Measurements from ENCODE around the gene EDC3. TPM values are rescaled to one million over a fixed set of nuclear protein-coding genes. Genes with fewer than 3 reads are reported as not detected.
"Not testable (repeated sequence)": the region's sequence is repeated elsewhere in the genome, so short reads cannot be mapped to it uniquely, and the experiment has no call there.

EDC3 gene
- total RNA-seq = 10 to 100 TPM; 20.6 to 36.8 TPM

- TF ChIP-seq CTCF (IDR thresholded peaks at IDR 0.05) (no peak), POLR2AphosphoS5 (IDR thresholded peaks at IDR 0.05) (peak; percentile 97), POLR2A (IDR thresholded peaks at IDR 0.05) (peak; percentile 15)
- under 1% methylated on average over 46 of the region's 46 CpGs for WGBS
Measured at GRCh38 chr15:74695597-74696397, at the start of gene EDC3. EDC3 (minus strand) TSS chr15:74696024; CDS start chr15:74675124, 20,900 bp downstream.

GRCh38 chr15:74742422-74742821, 46.6 kb upstream of the EDC3 start:
- DNase-seq (ENCODE audit: low spot score) = no peak
- Histone ChIP-seq H3K4me1 (replicated peaks) (no peaks in the 10 kb centered on the region), H3K4me3 (no peak overlapping the region), H3K9me3 (no peaks in the 10 kb centered on the region), H3K36me3 (no peaks in the 10 kb centered on the region), H3K27ac (no peak overlapping the region), H3K27me3 (replicated peaks; ENCODE audit: insufficient read depth) (no peaks in the 10 kb centered on the region)
- intact Hi-C loops (cut with DNase I) = no loop called here
- 92% methylated on average over 5 of the region's 5 CpGs for WGBS
- TF ChIP-seq POLR2A (IDR thresholded peaks at IDR 0.05) = no peak

More at GRCh38 chr15:74695597-74696397, at the start of gene EDC3:
- DNase-seq (ENCODE audit: low spot score) = peak; percentile 86
- intact Hi-C loops (cut with DNase I) = loop anchor here (5.0 kb wide), 1 partner anchor 63 kb away; no protein-coding TSS in a partner anchor
- H3K4me1 ChIP-seq (replicated peaks) = no peaks in the 10 kb centered on the region
- peak within 1 kb of the TSS; percentile 78 to 83 for H3K27ac ChIP-seq
- H3K4me3 ChIP-seq = peak within 1 kb of the TSS; percentile 79 to 80
- no peaks in the 10 kb centered on the region for H3K9me3 ChIP-seq
- no peaks in the 10 kb centered on the region for H3K36me3 ChIP-seq
- H3K27me3 ChIP-seq (replicated peaks; ENCODE audit: insufficient read depth) = no peaks in the 10 kb centered on the region

GRCh38 chr15:74738239-74738638, 42.4 kb upstream of the EDC3 start:
- H3K27me3 ChIP-seq (replicated peaks; ENCODE audit: insufficient read depth); H3K4me3 ChIP-seq; DNase-seq (ENCODE audit: low spot score): not testable (repeated sequence)

GRCh38 chr15:74735305-74735704, 39.5 kb upstream of the EDC3 start:
- H3K36me3 ChIP-seq = no peaks in the 10 kb centered on the region
- no peak overlapping the region for H3K27ac ChIP-seq
- H3K4me3 ChIP-seq = no peak overlapping the region
- peaks cover 2% of the 10 kb centered on the region for H3K27me3 ChIP-seq (replicated peaks; ENCODE audit: insufficient read depth)
- H3K9me3 ChIP-seq = no peaks in the 10 kb centered on the region
- intact Hi-C loops (cut with DNase I) = no loop called here
- no peaks in the 10 kb centered on the region for H3K4me1 ChIP-seq (replicated peaks)
- DNase-seq (ENCODE audit: low spot score) = no peak
- WGBS = 81% methylated on average over 3 of the region's 3 CpGs
- no peak for TF ChIP-seq CTCF (IDR thresholded peaks at IDR 0.05)
- TF ChIP-seq POLR2A (IDR thresholded peaks at IDR 0.05) = no peak
- TF ChIP-seq POLR2AphosphoS5 (IDR thresholded peaks at IDR 0.05) = no peak

More at GRCh38 chr15:74738239-74738638, 42.4 kb upstream of the EDC3 start:
- H3K4me1 ChIP-seq (replicated peaks); H3K36me3 ChIP-seq; H3K27ac ChIP-seq; intact Hi-C loops (cut with DNase I); H3K9me3 ChIP-seq: not testable (repeated sequence)
- WGBS = 43% methylated on average over 5 of the region's 5 CpGs

- H3K27me3 ChIP-seq (replicated peaks; ENCODE audit: insufficient read depth) = peaks cover 2% of the 10 kb centered on the region
Measured at GRCh38 chr15:74733269-74733668, 37.4 kb upstream of the EDC3 start.

More at GRCh38 chr15:74733269-74733668, 37.4 kb upstream of the EDC3 start:
- H3K4me3 ChIP-seq = no peak overlapping the region
- DNase-seq (ENCODE audit: low spot score) = no peak
- TF ChIP-seq CTCF (IDR thresholded peaks at IDR 0.05) = no peak
- 97% methylated on average over 3 of the region's 3 CpGs for WGBS
- H3K9me3 ChIP-seq = no peaks in the 10 kb centered on the region
- no peaks in the 10 kb centered on the region for H3K36me3 ChIP-seq
- no peak overlapping the region for H3K27ac ChIP-seq
- intact Hi-C loops (cut with DNase I) = no loop called here
- H3K4me1 ChIP-seq (replicated peaks) = no peaks in the 10 kb centered on the region

Measured in prostate gland (tissue), 2 donors.